GM12873 (cell line): Measurements from ENCODE around the gene SLC19A2.
A peak's percentile ranks its signal among the peaks of the same experiment; 100 is the strongest.

Source experiments
- CTCF ChIP-seq: IDR thresholded peaks from 2 replicates; pipeline ENCODE4 v1.5.1; 2012; ENCODE audit warnings: low read depth, mild to moderate bottlenecking, moderate library complexity, low read length, control low read depth; ENCODE audit not compliant: insufficient read depth; ENCODE audit errors: missing control alignments

The SLC19A2 gene

GRCh38 chr1:169485431-169486280 is at the start of gene SLC19A2:
Gene SLC19A2, minus strand, starts transcription at chr1:169485944. Its CDS starts 178 bp downstream, at chr1:169485766.
- TF ChIP-seq CTCF: peak; percentile 48

- TF ChIP-seq CTCF: no peak
Measured at GRCh38 chr1:169534653-169535052, 48.9 kb upstream of the SLC19A2 start.

GRCh38 chr1:169530448-169530847 is 44.7 kb upstream of the SLC19A2 start:
- no peak for TF ChIP-seq CTCF

GRCh38 chr1:169529068-169529642 is 43.4 kb upstream of the SLC19A2 start:
- no peak for TF ChIP-seq CTCF

- TF ChIP-seq CTCF: no peak
Measured at GRCh38 chr1:169528215-169529067, 42.7 kb upstream of the SLC19A2 start.

GRCh38 chr1:169527451-169528214 is 41.9 kb upstream of the SLC19A2 start:
- TF ChIP-seq CTCF: no peak
